ENCODE results near the gene STK11IP. TPM values are rescaled to one million over a fixed set of nuclear protein-coding genes. Genes with fewer than 3 reads are reported as not detected.
A peak's percentile ranks its signal among the peaks of the same experiment; 100 is the strongest.

The STK11IP gene
- total and polyA plus RNA-seq, 7 donors: 5.5 to 13.3 (median 9.0) TPM

- intact Hi-C loops (cut with DNase I): loop anchor here in 1 of 2 donors (1.0 kb wide), 1 partner anchor 11 kb away; no protein-coding TSS in a partner anchor
- no peaks in the 10 kb centered on the region for H3K4me1 ChIP-seq
- ATAC-seq (no peak), DNase-seq (no peak)
- no peak for TF ChIP-seq CTCF (IDR thresholded peaks at IDR 0.05)
- no peak overlapping the region for H3K4me3 ChIP-seq
- no peaks in the 10 kb centered on the region for H3K9me3 ChIP-seq
- no peaks in the 10 kb centered on the region for H3K27me3 ChIP-seq (ENCODE audit: insufficient read depth in 3 of 3, low read length in 2 of 3)
- H3K27ac ChIP-seq: no peak overlapping the region
- H3K36me3 ChIP-seq (ENCODE audit: insufficient read depth in 1 of 2, low read depth in 1 of 2): no peaks in the 10 kb centered on the region
- 91 to 97% (median 93%) methylated on average over 5 of the region's 5 CpGs for WGBS, 3 donors
Observed at GRCh38 chr2:219625179-219625578, 27.5 kb downstream of the STK11IP start.

- Histone ChIP-seq H3K9me3 (no peaks in the 10 kb centered on the region), H3K4me3 (no peak overlapping the region), H3K4me1 (no peaks in the 10 kb centered on the region), H3K27me3 (ENCODE audit: insufficient read depth in 3 of 3, low read length in 2 of 3) (no peaks in the 10 kb centered on the region), H3K36me3 (ENCODE audit: insufficient read depth in 1 of 2, low read depth in 1 of 2) (no peaks in the 10 kb centered on the region), H3K27ac (no peak overlapping the region)
- ATAC-seq: no peak
- intact Hi-C loops (cut with DNase I): no loop called here
- WGBS, 3 donors: 83 to 89% (median 86%) methylated on average over 8 of the region's 8 CpGs
- no peak for DNase-seq
- TF ChIP-seq CTCF (IDR thresholded peaks at IDR 0.05): no peak
Observed at GRCh38 chr2:219626540-219626939, 28.9 kb downstream of the STK11IP start.

- H3K9me3 ChIP-seq: no peaks in the 10 kb centered on the region
- H3K4me1 ChIP-seq: no peaks in the 10 kb centered on the region
- H3K36me3 ChIP-seq (ENCODE audit: insufficient read depth in 1 of 2, low read depth in 1 of 2): no peaks in the 10 kb centered on the region
- intact Hi-C loops (cut with DNase I): no loop called here
- DNase-seq (peak in 1 of 2 donors; percentile 48), ATAC-seq (peak; percentile 26 to 61 (median 50))
- WGBS, 3 donors: 4 to 18% (median 12%) methylated on average over 25 to 101 of the region's 103 CpGs
- no peak for TF ChIP-seq CTCF (IDR thresholded peaks at IDR 0.05)
- peak within 1 kb of the TSS; percentile 70 for H3K4me3 ChIP-seq
- H3K27me3 ChIP-seq (ENCODE audit: insufficient read depth in 3 of 3, low read length in 2 of 3): no peaks in the 10 kb centered on the region
- H3K27ac ChIP-seq: no peak within 1 kb of the TSS
Observed at GRCh38 chr2:219627103-219628100, 29.7 kb downstream of the STK11IP start, which contains the start of gene SLC4A3. Gene SLC4A3 (plus strand): TSS chr2:219627630. CDS start chr2:219627993, 363 bp downstream.

- Histone ChIP-seq H3K27ac (no peak overlapping the region), H3K4me3 (peak overlapping the region; percentile 70), H3K4me1 (no peaks in the 10 kb centered on the region), H3K27me3 (ENCODE audit: insufficient read depth in 3 of 3, low read length in 2 of 3) (no peaks in the 10 kb centered on the region), H3K36me3 (ENCODE audit: insufficient read depth in 1 of 2, low read depth in 1 of 2) (no peaks in the 10 kb centered on the region), H3K9me3 (no peaks in the 10 kb centered on the region)
- 87 to 88% (median 88%) methylated on average over 22 to 26 of the region's 26 CpGs for WGBS, 3 donors
- peak in 1 of 4 donors; percentile 17 for ATAC-seq
- DNase-seq: peak in 1 of 2 donors; percentile 49
- TF ChIP-seq CTCF (IDR thresholded peaks at IDR 0.05): no peak
- intact Hi-C loops (cut with DNase I): no loop called here
Observed at GRCh38 chr2:219628235-219628985, 30.8 kb downstream of the STK11IP start.

Measured in psoas muscle (tissue), 8 donors.